Measurements from ENCODE around the gene FRMD4A.
"Not testable (repeated sequence)": the region's sequence is repeated elsewhere in the genome, so short reads cannot be mapped to it uniquely, and the experiment has no call there.

FRMD4A gene

DNA sequence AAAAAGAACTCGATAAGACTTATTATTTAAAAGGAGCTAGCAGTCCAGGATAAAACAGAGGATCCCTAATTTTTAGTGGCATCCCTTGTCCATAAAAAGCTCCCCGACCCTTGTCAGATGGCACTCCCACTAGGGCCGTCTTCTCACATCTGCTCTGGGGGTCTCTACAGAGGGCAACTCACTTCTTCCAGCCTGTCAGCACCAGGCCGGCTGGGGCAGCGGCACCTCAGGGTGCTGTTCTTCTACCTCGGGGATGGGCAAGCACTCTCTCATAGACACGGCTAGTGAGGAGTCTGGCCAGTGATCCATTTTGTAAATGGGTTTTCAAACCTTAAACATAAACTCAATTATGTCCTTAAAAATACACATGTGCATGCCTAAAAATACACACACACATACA, 609.2 kb downstream of the FRMD4A start:
- DNase-seq (ENCODE audit: low spot score) = no peak

GRCh38 chr10:13720699-13721098, 610.0 kb downstream of the FRMD4A start:
- no peak for DNase-seq (ENCODE audit: low spot score)

- peak; percentile 21 for DNase-seq (ENCODE audit: low spot score)
These were observed 611.3 kb downstream of the FRMD4A start for GRCh38 chr10:13719425-13719824.

GRCh38 chr10:13718820-13719219, 611.9 kb downstream of the FRMD4A start:
- DNase-seq (ENCODE audit: low spot score) = no peak

DNA sequence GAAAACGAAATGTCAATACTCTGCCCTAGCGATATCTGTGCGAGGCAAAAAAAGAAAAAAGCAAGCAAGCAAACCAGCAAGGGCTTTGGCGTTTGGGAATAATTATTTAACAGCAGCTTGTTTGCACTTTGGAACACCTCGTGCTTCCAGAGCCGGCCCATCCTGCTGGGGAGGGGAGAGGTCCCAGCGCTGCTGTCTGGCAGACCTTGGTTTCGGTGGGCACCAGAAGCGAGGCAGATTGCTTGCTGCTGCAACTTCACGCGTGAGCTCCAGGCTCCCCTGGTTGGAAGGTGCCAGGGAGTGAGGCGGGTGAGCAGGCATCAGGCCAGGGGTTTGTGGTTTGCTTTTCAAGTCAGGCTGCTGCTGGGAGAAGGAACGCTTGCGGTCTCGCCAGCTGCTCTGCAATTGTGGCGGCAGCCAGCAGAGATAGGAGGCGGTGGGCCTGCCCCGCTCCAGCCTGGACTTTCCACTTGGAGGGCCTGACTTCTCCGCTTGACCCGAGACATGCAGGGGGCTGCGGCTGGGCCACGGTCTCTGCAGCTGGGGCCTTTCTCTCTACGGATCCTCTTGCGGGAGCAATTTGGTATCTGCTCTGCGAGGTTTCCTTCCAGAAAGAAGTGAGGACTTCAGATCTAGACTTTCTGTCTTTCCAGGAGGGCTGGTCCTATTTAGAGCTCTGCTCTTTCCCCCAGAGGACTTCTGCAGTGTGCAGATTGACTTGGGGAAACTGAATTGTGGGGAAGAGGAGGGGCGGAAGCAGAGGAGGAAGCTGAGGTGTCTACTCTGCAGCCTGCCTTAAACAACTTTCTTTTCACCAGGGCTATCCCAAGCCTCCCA, 612.6 kb downstream of the FRMD4A start:
- DNase-seq (ENCODE audit: low spot score) = peak; percentile 41

- DNase-seq (ENCODE audit: low spot score) = no peak
These were observed 613.2 kb downstream of the FRMD4A start for GRCh38 chr10:13717571-13717935.

DNA sequence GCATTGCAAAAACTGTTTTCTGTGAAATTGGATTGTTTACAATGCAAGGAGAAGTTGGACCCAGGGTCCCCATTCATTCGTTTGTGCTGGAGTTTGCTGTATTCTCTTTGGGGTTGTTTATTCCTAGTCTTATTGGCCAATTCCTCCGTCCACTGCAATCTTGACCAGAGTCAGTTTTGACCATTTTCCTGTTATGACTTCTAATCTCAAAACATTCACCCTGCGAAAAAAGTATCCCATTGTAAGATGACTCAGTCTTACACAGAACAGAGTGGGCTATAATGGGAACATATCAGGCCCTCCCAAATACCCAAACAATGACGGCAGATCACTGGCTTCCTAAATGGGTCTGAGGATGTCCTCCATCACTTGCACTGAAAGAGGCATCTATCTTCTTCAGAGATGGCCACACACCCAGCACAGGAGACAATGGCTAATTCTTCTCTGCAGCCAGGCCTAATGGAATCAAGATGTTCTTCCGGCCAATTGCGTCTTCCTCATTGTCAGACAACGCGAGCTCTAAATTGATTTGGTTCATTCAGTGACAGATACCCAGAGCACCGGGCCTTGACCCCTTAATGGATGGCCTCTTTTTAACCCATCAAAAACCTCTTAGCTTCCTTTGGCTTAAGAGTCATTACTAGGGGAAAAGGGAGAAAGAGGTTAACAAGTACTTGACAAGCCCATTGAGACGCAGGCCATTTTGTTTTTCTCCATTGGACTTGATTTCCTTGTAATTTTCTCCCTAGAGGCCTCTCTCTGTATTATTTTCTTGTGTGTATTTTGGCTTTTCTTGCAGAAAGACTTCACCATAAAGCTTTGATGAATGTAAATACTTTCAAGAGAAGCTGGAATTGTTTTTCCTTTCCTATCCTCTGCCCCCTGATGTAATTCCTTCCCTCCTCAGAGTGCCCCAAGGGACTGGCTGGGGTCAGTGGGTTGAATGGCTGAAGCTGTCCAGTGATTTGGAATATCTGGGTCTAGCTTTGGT, 614.3 kb downstream of the FRMD4A start:
- peak; percentile 74 for DNase-seq (ENCODE audit: low spot score)

DNA sequence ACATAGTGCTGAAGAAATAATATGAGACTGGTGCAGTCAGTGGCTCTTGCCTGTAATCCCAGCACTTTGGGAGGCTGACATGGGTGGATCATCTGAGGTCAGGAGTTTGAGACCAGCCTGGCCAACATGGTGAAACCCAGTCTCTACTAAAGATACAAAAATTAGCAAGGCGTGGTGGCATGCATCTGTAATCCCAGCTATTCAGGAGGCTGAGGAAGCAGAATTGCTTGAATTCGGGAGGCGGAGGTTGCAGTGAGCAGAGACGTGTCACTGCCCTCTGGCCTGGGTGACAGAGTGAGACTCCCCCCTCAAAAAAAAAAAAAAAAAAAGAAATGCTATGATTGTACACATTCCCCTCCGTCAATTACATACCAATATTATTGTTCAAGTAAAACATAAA, 615.1 kb downstream of the FRMD4A start:
- DNase-seq (ENCODE audit: low spot score) = not testable (repeated sequence)

DNA sequence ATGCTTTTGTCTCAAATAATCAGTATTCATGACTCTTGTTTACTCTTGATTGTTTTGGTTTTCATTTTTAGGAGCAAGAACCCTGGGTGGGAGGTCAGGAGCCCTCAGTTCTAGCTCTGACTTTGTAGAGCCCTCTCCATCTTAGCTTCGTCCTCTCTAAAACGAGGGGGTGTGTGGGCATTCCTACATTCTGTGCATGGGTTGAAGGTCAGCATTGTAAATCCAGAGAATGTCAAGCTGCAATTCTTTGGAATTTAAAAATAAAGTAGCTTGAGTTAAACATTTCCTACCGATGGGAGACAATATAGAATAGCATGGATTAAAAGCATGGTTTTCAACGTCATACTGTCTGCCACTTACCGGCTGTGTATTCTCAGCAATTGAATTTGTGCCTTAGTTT, 615.6 kb downstream of the FRMD4A start:
- no peak for DNase-seq (ENCODE audit: low spot score)

DNA sequence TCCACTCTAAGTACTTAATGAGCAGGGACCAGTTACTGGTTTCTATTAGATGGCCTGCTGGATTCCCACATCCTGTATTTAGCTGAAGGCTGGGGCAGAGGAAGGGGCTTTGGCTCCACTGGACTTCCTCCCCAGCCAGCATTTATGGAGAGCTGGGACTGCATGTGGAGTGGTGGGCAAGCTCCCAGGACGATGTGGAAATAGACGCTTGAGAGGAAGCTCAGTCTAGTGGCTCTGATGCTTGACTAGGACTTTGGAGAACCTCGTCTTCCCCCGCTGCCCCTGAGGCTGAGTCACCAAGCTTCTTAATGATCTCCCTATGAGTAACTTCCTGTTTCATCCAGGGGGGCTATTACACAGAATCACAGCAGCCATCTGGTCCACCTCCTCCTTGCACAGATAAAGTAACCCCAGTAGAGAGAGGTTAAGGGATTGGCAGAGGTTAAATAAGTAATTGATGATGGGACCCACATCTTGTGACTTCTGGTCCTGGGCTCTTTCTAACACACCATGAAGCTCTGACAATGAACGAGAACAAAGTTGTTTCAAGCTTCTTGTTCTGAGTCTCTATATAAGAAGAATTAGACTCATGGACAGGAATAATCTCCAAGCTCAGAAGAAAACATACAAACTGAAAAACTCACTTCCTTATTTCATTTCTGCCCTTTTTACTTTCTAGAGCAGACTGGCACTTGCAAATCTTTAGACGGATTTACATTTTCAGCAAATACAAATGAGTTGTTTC, 617.7 kb downstream of the FRMD4A start:
- peak; percentile 68 for DNase-seq (ENCODE audit: low spot score)

GRCh38 chr10:13712476-13712836, 618.3 kb downstream of the FRMD4A start:
- no peak for DNase-seq (ENCODE audit: low spot score)

- DNase-seq (ENCODE audit: low spot score) = no peak
These were observed 619.4 kb downstream of the FRMD4A start for GRCh38 chr10:13711291-13711690.

GRCh38 chr10:13709931-13710650, 620.6 kb downstream of the FRMD4A start:
- DNase-seq (ENCODE audit: low spot score) = no peak

- no peak for DNase-seq (ENCODE audit: low spot score)
These were observed 622.3 kb downstream of the FRMD4A start for GRCh38 chr10:13708256-13708990.

- DNase-seq (ENCODE audit: low spot score) = peak; percentile 52
These were observed 623.4 kb downstream of the FRMD4A start for GRCh38 chr10:13707156-13707881.

DNA sequence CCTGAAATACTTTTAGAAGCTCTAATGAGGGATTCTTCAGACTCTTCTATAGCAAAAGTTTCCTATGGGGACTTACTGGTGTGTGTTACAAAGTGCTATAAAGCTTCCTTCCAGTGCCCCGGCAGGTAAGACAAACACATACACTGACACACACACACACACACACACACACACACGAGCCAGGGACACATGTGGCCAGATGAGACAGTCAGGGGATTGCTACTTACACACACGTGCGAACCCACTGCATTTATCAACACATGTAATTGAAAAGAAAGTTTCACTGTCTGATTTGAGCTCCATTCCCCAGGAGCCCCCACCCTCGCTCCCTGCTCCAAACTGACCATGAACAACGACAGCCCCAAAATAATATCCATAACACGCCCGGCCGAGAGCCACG, 624.1 kb downstream of the FRMD4A start:
- no peak for DNase-seq (ENCODE audit: low spot score)

GRCh38 chr10:13706175-13706574, 624.5 kb downstream of the FRMD4A start:
- no peak for DNase-seq (ENCODE audit: low spot score)

DNA sequence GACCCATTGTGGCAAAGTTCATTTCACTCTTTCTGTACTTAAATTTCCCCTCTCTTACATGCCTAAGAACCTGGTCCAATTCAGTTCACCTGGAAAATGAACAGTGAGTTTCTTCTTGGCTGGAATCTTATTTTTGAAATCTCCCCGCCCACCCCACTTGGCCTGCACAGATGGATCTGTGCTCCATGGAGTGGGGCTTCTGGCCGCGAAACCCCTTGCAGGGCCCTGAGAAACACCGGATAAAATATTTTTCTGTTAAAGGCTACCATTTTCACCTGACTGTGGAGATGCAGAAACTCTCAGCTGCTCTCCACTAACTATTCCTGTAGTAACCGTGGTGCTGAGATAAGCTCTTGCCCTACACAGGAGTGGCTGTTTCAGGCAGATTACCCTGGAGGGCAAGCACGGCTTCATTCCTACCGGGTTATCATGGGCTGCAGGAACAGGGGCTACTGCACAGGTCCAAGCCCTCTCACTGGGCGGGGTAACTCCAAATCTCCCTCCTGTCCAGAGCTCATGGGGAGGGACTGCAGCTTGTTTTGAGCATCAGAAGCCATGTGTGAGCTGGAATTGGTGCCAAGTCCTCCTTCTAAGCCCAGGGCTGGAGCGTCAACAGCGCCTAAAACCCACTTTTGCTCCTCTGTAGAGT, 625.1 kb downstream of the FRMD4A start:
- no peak for DNase-seq (ENCODE audit: low spot score)

DNA sequence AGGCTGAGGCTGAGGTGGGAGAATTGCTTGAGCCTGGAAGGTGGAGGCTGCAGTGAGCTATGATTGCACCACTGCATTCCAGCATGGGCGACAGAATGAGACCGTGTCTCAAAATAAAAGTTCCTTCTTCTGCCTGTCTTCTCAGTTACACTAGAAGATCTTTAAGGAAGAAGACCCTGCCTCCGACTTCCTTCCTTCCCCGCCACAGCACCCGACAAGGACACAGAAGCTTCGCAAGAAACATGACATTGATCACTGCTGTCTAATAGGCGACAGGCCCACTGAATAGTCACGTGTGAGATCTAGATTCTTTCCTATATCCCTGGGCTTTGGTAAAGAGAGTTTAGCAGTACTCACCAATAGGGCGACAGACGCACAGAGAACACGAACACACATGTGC, 625.8 kb downstream of the FRMD4A start:
- DNase-seq (ENCODE audit: low spot score) = no peak

All from pons (tissue), 1 donor.